SH-SY5Y (cell line): ENCODE data around the gene SDC3.

Experiments
- GATA2 ChIP-seq: IDR thresholded peaks from 2 replicates; pipeline ENCODE4 v1.6.1; 2011; ENCODE audit warnings: mild to moderate bottlenecking, low read depth, low read length
- GATA3 ChIP-seq: IDR thresholded peaks from 2 replicates; pipeline ENCODE4 v1.6.1; 2011; ENCODE audit warnings: low read depth, mild to moderate bottlenecking, low read length, moderate library complexity

- no peak for TF ChIP-seq GATA2
- TF ChIP-seq GATA3: no peak
Observed at GRCh38 chr1:30855686-30856259, 52.8 kb downstream of the SDC3 start.
